HCT116 (cell line): ENCODE results near the gene CLEC11A. TPM values are rescaled to one million over a fixed set of nuclear protein-coding genes. Genes with fewer than 3 reads are reported as not detected.

ENCODE experiments used
- ATAC-seq: fragments of 200-7000 bp; cut with Tn5 transposase; 2 replicates; pipeline ENCODE4 v1.9.1; 2020; ENCODE audit warnings: mild to moderate bottlenecking, moderate library complexity
- BruUV-seq: library from RNA; stranded (reverse); fragments of 400-500 nt; replicated peaks from 2 replicates; lab custom pipeline; 2021; lab: Mats Ljungman, UMichigan
- CTCF ChIA-PET: fragments of 300-600 bp; sonication (Branson Sonifier 250); formaldehyde crosslinking; loops from one replicate; lab custom pipeline; 2021; ENCODE audit warnings: antibody characterized with exemption; lab: Charles Lee
- POLR2A ChIA-PET: fragments of 300-600, 350-600 bp; sonication (Branson Sonifier 250); formaldehyde crosslinking; loops from one replicate; lab custom pipeline; 2021; ENCODE audit warnings: antibody characterized with exemption; lab: Charles Lee
- RAD21 ChIA-PET, 2 experiments: fragments of 300-600 bp; sonication (Branson Sonifier 250); formaldehyde crosslinking; loops; one replicate each; lab custom pipeline; 2023; ENCODE audit warnings: low total read pairs in 2 of 2; ENCODE audit not compliant: uncharacterized antibody in 2 of 2, unreplicated experiment in 2 of 2, low non-redundant PET in 1 of 2; lab: Charles Lee
- DNase-seq: peaks from one replicate; pipeline ENCODE4 v3.0.0-alpha.2; 2010; ENCODE audit warnings: low read depth, low spot score
- H2AFZ ChIP-seq: fragments of 200-600 bp; shearing (Covaris generic), sonication (generic); 2 replicates; pipeline ENCODE4 v1.6.1; 2017; ENCODE audit warnings: low read depth, mixed run types, mixed read lengths, antibody characterized with exemption, low read length; ENCODE audit not compliant: poor library complexity, severe bottlenecking
- H3K27ac ChIP-seq: 2 replicates; pipeline ENCODE4 v1.5.1; 2012; ENCODE audit warnings: low read depth, low read length
- H3K27me3 ChIP-seq: fragments of 200-600 bp; sonication (generic); 2 replicates; pipeline ENCODE4 v1.6.1; 2016; ENCODE audit warnings: mixed run types, low read length, mixed read lengths; ENCODE audit not compliant: insufficient read depth
- H3K36me3 ChIP-seq, 2 experiments: fragments of 200-500 bp in 1 of 2; fragments of 200-600 bp in 1 of 2; sonication (Bioruptor generic) in 1 of 2; sonication (generic) in 1 of 2; 2 replicates each; pipeline versions ENCODE4 v1.5.1 to v1.6.1; 2014 to 2016; ENCODE audit warnings: low read length in 2 of 2, inconsistent platforms in 1 of 2, mixed read lengths in 1 of 2, mixed run types in 1 of 2; ENCODE audit not compliant: insufficient read depth in 2 of 2, control insufficient read depth in 1 of 2
- H3K4me1 ChIP-seq, 2 experiments: fragments of 200-600 bp in 1 of 2; sonication (generic) in 1 of 2; 2 replicates each; pipeline versions ENCODE4 v1.5.1 to v1.6.1; 2012 to 2017; ENCODE audit warnings: low read length in 2 of 2, inconsistent platforms in 1 of 2, mild to moderate bottlenecking in 1 of 2, mixed read lengths in 1 of 2, mixed run types in 1 of 2, moderate library complexity in 1 of 2; ENCODE audit not compliant: insufficient read depth in 2 of 2, control insufficient read depth in 1 of 2
- H3K4me2 ChIP-seq: fragments of 200-600 bp; sonication (generic); 2 replicates; pipeline ENCODE4 v1.6.1; 2017; ENCODE audit warnings: mixed run types, low read length, mixed read lengths
- H3K4me3 ChIP-seq, 2 experiments: fragments of 200-600 bp in 1 of 2; sonication (generic) in 1 of 2; replicated peaks in 1 of 2; 2 replicates each; pipeline ENCODE4 v1.5.1; 2011 to 2016; ENCODE audit warnings: low read length in 2 of 2, control low read depth in 1 of 2, low read depth in 1 of 2, mild to moderate bottlenecking in 1 of 2, mixed read lengths in 1 of 2, mixed run types in 1 of 2
- H3K79me2 ChIP-seq: fragments of 200-600 bp; sonication (generic); 2 replicates; pipeline ENCODE4 v1.6.1; 2017; ENCODE audit warnings: mild to moderate bottlenecking, mixed run types, low read length, moderate library complexity, mixed read lengths; ENCODE audit not compliant: insufficient read depth
- H3K9ac ChIP-seq: fragments of 200-600 bp; sonication (generic); 2 replicates; pipeline ENCODE4 v1.6.1; 2016; ENCODE audit warnings: low read length, mixed read lengths
- H3K9me2 ChIP-seq: fragments of 200-600 bp; sonication (generic), shearing (Covaris generic); 2 replicates; pipeline ENCODE4 v1.6.1; 2017; ENCODE audit warnings: mixed run types, mild to moderate bottlenecking, moderate library complexity; ENCODE audit not compliant: insufficient read depth
- H3K9me3 ChIP-seq, 2 experiments: fragments of 200-500 bp in 1 of 2; fragments of 200-600 bp in 1 of 2; sonication (Bioruptor generic) in 1 of 2; sonication (generic) in 1 of 2; 2 replicates each; pipeline ENCODE4 v1.6.1; 2014 to 2017; ENCODE audit warnings: low read length in 2 of 2, mixed read lengths in 2 of 2, inconsistent platforms in 1 of 2, low read depth in 1 of 2, mild to moderate bottlenecking in 1 of 2, mixed run types in 1 of 2, moderate library complexity in 1 of 2; ENCODE audit not compliant: control insufficient read depth in 1 of 2, insufficient read depth in 1 of 2
- H4K20me1 ChIP-seq: fragments of 200-600 bp; sonication (generic), shearing (Covaris generic); 2 replicates; pipeline ENCODE4 v1.6.1; 2017; ENCODE audit warnings: mixed run types, mild to moderate bottlenecking, moderate library complexity; ENCODE audit not compliant: insufficient read depth
- CBX3 ChIP-seq: IDR thresholded peaks from 2 replicates; pipeline ENCODE4 v1.6.1; 2012; ENCODE audit warnings: low read depth
- CEBPB ChIP-seq: IDR thresholded peaks from 2 replicates; pipeline ENCODE4 v1.6.1; 2012; ENCODE audit warnings: low read depth
- EGR1 ChIP-seq: IDR thresholded peaks from 2 replicates; pipeline ENCODE4 v1.6.1; 2012; ENCODE audit warnings: low read depth
- ELF1 ChIP-seq: IDR thresholded peaks from 2 replicates; pipeline ENCODE4 v1.6.1; 2012; ENCODE audit warnings: low read depth, borderline replicate concordance
- EZH2 ChIP-seq: fragments of 200-600 bp; sonication (generic); IDR thresholded peaks from 2 replicates; pipeline ENCODE4 v1.6.1; 2017; ENCODE audit warnings: antibody characterized with exemption, mixed run types
- EZH2phosphoT487 ChIP-seq: fragments of 200-600 bp; IDR thresholded peaks from 2 replicates; pipeline ENCODE4 v1.6.1; 2018; ENCODE audit warnings: antibody characterized with exemption, borderline replicate concordance
- POLR2A ChIP-seq: IDR thresholded peaks from 2 replicates; pipeline ENCODE4 v1.7.0; 2011; ENCODE audit warnings: borderline replicate concordance; ENCODE audit not compliant: insufficient read depth, insufficient read length; ENCODE audit errors: extremely low read depth
- POLR2AphosphoS5 ChIP-seq: IDR thresholded peaks from 2 replicates; pipeline ENCODE4 v1.6.1; 2011; ENCODE audit warnings: mild to moderate bottlenecking, low read depth, low read length, moderate library complexity
- SIN3A ChIP-seq: IDR thresholded peaks from 2 replicates; pipeline ENCODE4 v1.6.1; 2012; ENCODE audit warnings: low read depth
- SP1 ChIP-seq: IDR thresholded peaks from 2 replicates; pipeline ENCODE4 v1.6.1; 2012; ENCODE audit warnings: low read depth
- TCF7L2 ChIP-seq: IDR thresholded peaks from 2 replicates; pipeline ENCODE4 v1.7.0; 2011; ENCODE audit warnings: borderline replicate concordance, inconsistent platforms; ENCODE audit not compliant: insufficient read depth, insufficient read length; ENCODE audit errors: extremely low read depth
- YY1 ChIP-seq: IDR thresholded peaks from 2 replicates; pipeline ENCODE4 v1.6.1; 2011; ENCODE audit warnings: low read length, low read depth, moderate library complexity, mild to moderate bottlenecking; ENCODE audit not compliant: insufficient replicate concordance; ENCODE audit errors: extremely low read depth
- ZFX ChIP-seq: fragments of 450-650 bp; IDR thresholded peaks from 2 replicates; pipeline ENCODE4 v1.6.1; 2017
- ZNF274 ChIP-seq: fragments of 200-500 bp; sonication (Bioruptor generic); IDR thresholded peaks from 2 replicates; pipeline ENCODE4 v1.6.1; 2014; ENCODE audit warnings: mild to moderate bottlenecking, low read depth, low read length, inconsistent platforms
- intact Hi-C: fragments of 100-400 bp; cut with micrococcal nuclease; formaldehyde crosslinking; loops from 2 replicates; pipeline ENCODE4 v1.10.0; 2022
- total RNA-seq: library from RNA; stranded (reverse); gene quantifications from one replicate; pipeline ENCODE4 v1.2.1, GENCODE V29; 2021; ENCODE audit not compliant: unreplicated experiment
- TF ChIP-seq, protein P1 (sequence below): IDR thresholded peaks from 2 replicates; pipeline ENCODE4 v1.6.1; 2012
- TF ChIP-seq, protein P2 (sequence below): IDR thresholded peaks from 2 replicates; pipeline ENCODE4 v1.6.1; 2011; ENCODE audit warnings: mild to moderate bottlenecking, low read length, moderate library complexity; ENCODE audit not compliant: insufficient replicate concordance; ENCODE audit errors: extremely low read depth
- TF ChIP-seq, protein P3 (sequence below): IDR thresholded peaks from 2 replicates; pipeline ENCODE4 v1.6.1; 2012; ENCODE audit warnings: low read depth
- TF ChIP-seq, protein P4 (sequence below): IDR thresholded peaks from 2 replicates; pipeline ENCODE4 v1.6.1; 2012
- TF ChIP-seq, protein P5 (sequence below), 3 experiments: fragments of 200-600 bp in 1 of 3; sonication (generic) in 1 of 3; IDR thresholded peaks in 2 of 3; conservative IDR thresholded peaks in 1 of 3; 2 replicates each; pipeline ENCODE4 v1.5.1; 2012 to 2017; ENCODE audit warnings: low read depth in 2 of 3, low read length in 2 of 3, antibody characterized with exemption in 1 of 3, borderline replicate concordance in 1 of 3, control low read depth in 1 of 3, mild to moderate bottlenecking in 1 of 3, mixed read lengths in 1 of 3, mixed run types in 1 of 3, moderate library complexity in 1 of 3; ENCODE audit not compliant: insufficient read depth in 1 of 3

The CLEC11A gene
- total RNA-seq, 1 experiment from 2014 or later, result 7.1 TPM

DNA sequence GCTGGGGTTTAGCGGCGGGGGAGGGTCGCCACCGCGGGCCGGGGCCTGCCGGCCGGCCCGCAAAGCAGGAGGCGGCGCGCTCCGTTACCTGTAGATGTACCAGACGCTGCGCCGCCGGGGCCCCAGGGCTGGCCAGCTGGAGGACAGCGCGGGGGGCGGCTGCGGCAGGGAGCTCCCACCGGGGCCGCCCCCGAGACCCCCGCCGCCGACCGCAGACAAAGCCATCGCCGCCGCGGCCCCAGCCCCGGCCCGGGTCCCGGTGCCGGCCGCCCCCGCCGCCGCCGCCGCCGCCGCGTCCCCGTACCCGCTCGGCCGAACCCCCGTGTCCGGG is 28.4 kb upstream of the CLEC11A start:
- no peaks in the 10 kb centered on the region for H3K9me3 ChIP-seq
- no peaks in the 10 kb centered on the region for H3K79me2 ChIP-seq
- no peaks in the 10 kb centered on the region for H4K20me1 ChIP-seq
- intact Hi-C loops, result no loop called here
- ATAC-seq, result no peak
- no peak overlapping the region for H3K4me2 ChIP-seq
- no peak overlapping the region for H3K4me3 ChIP-seq
- no peaks in the 10 kb centered on the region for H3K9me2 ChIP-seq
- POLR2A ChIA-PET, result no interaction called here
- peaks cover 27% of the 10 kb centered on the region; the same call in 1 of the 2 replicates for H3K27me3 ChIP-seq
- H2AFZ ChIP-seq, result no peak overlapping the region
- no TSS peak for BruUV-seq
- H3K36me3 ChIP-seq, result no peaks in the 10 kb centered on the region
- H3K27ac ChIP-seq, result no peak overlapping the region
- RAD21 ChIA-PET, result no interaction called here
- CTCF ChIA-PET, result interaction anchor here (0.6 kb wide), 1 partner anchor 15 kb away, joined by 3 read pairs; no protein-coding TSS in a partner anchor
- no peaks in the 10 kb centered on the region for H3K4me1 ChIP-seq
- DNase-seq, result no peak
- H3K9ac ChIP-seq, result no peak overlapping the region
- TF ChIP-seq ELF1 (no peak), CEBPB (no peak), EGR1 (no peak), EZH2phosphoT487 (no peak), CBX3 (no peak), ZNF274 (no peak), TCF7L2 (no peak), POLR2AphosphoS5 (no peak), ZFX (no peak), SP1 (no peak), YY1 (no peak), EZH2 (no peak), SIN3A (no peak), POLR2A (no peak)
- TF ChIP-seq, protein P1, sequence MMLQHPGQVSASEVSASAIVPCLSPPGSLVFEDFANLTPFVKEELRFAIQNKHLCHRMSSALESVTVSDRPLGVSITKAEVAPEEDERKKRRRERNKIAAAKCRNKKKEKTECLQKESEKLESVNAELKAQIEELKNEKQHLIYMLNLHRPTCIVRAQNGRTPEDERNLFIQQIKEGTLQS, result no peak
- TF ChIP-seq, protein P2, sequence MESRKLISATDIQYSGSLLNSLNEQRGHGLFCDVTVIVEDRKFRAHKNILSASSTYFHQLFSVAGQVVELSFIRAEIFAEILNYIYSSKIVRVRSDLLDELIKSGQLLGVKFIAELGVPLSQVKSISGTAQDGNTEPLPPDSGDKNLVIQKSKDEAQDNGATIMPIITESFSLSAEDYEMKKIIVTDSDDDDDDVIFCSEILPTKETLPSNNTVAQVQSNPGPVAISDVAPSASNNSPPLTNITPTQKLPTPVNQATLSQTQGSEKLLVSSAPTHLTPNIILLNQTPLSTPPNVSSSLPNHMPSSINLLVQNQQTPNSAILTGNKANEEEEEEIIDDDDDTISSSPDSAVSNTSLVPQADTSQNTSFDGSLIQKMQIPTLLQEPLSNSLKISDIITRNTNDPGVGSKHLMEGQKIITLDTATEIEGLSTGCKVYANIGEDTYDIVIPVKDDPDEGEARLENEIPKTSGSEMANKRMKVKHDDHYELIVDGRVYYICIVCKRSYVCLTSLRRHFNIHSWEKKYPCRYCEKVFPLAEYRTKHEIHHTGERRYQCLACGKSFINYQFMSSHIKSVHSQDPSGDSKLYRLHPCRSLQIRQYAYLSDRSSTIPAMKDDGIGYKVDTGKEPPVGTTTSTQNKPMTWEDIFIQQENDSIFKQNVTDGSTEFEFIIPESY, result no peak
- TF ChIP-seq, protein P3, sequence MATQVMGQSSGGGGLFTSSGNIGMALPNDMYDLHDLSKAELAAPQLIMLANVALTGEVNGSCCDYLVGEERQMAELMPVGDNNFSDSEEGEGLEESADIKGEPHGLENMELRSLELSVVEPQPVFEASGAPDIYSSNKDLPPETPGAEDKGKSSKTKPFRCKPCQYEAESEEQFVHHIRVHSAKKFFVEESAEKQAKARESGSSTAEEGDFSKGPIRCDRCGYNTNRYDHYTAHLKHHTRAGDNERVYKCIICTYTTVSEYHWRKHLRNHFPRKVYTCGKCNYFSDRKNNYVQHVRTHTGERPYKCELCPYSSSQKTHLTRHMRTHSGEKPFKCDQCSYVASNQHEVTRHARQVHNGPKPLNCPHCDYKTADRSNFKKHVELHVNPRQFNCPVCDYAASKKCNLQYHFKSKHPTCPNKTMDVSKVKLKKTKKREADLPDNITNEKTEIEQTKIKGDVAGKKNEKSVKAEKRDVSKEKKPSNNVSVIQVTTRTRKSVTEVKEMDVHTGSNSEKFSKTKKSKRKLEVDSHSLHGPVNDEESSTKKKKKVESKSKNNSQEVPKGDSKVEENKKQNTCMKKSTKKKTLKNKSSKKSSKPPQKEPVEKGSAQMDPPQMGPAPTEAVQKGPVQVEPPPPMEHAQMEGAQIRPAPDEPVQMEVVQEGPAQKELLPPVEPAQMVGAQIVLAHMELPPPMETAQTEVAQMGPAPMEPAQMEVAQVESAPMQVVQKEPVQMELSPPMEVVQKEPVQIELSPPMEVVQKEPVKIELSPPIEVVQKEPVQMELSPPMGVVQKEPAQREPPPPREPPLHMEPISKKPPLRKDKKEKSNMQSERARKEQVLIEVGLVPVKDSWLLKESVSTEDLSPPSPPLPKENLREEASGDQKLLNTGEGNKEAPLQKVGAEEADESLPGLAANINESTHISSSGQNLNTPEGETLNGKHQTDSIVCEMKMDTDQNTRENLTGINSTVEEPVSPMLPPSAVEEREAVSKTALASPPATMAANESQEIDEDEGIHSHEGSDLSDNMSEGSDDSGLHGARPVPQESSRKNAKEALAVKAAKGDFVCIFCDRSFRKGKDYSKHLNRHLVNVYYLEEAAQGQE, result no peak
- TF ChIP-seq, protein P4, sequence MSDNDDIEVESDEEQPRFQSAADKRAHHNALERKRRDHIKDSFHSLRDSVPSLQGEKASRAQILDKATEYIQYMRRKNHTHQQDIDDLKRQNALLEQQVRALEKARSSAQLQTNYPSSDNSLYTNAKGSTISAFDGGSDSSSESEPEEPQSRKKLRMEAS, result no peak
- TF ChIP-seq, protein P5, sequence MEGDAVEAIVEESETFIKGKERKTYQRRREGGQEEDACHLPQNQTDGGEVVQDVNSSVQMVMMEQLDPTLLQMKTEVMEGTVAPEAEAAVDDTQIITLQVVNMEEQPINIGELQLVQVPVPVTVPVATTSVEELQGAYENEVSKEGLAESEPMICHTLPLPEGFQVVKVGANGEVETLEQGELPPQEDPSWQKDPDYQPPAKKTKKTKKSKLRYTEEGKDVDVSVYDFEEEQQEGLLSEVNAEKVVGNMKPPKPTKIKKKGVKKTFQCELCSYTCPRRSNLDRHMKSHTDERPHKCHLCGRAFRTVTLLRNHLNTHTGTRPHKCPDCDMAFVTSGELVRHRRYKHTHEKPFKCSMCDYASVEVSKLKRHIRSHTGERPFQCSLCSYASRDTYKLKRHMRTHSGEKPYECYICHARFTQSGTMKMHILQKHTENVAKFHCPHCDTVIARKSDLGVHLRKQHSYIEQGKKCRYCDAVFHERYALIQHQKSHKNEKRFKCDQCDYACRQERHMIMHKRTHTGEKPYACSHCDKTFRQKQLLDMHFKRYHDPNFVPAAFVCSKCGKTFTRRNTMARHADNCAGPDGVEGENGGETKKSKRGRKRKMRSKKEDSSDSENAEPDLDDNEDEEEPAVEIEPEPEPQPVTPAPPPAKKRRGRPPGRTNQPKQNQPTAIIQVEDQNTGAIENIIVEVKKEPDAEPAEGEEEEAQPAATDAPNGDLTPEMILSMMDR (IDR thresholded peaks at IDR 0.05 in 2 of 3, conservative IDR thresholded peaks at IDR 0.05 in 1 of 3; ENCODE audit: borderline replicate concordance in 1 of 3, insufficient read depth in 1 of 3, low read depth in 2 of 3, low read length in 2 of 3), result no peak
